NT2/D1 (cell line): Measurements from ENCODE around the gene OR51B2.
"Not testable (repeated sequence)": the region's sequence is repeated elsewhere in the genome, so short reads cannot be mapped to it uniquely, and the experiment has no call there.

Experiments
- DNase-seq: peaks from one replicate; pipeline ENCODE4 v3.0.0-alpha.2; 2011; ENCODE audit warnings: low read depth, low spot score
- H3K27me3 ChIP-seq: 2 replicates; pipeline ENCODE4 v1.6.0; 2011; ENCODE audit warnings: mild to moderate bottlenecking; ENCODE audit not compliant: insufficient read length, insufficient read depth
- H3K36me3 ChIP-seq: 2 replicates; pipeline ENCODE4 v1.6.1; 2011; ENCODE audit warnings: mild to moderate bottlenecking, low read length, mixed read lengths; ENCODE audit not compliant: insufficient read depth, insufficient read length
- H3K4me1 ChIP-seq: 2 replicates; pipeline ENCODE4 v1.5.1; 2011; ENCODE audit not compliant: insufficient read depth, insufficient read length
- H3K4me3 ChIP-seq: 2 replicates; pipeline ENCODE4 v1.5.1; 2011; ENCODE audit warnings: low read depth; ENCODE audit not compliant: insufficient read length
- H3K9ac ChIP-seq: 2 replicates; pipeline ENCODE4 v1.6.0; 2011; ENCODE audit warnings: low read depth; ENCODE audit not compliant: insufficient read length
- H3K9me3 ChIP-seq: 2 replicates; pipeline ENCODE4 v1.5.1; 2011; ENCODE audit warnings: mild to moderate bottlenecking, low read length; ENCODE audit not compliant: insufficient read depth
- SUZ12 ChIP-seq: IDR thresholded peaks from 2 replicates; pipeline ENCODE4 v1.6.1; 2011; ENCODE audit not compliant: insufficient read length, insufficient read depth; ENCODE audit errors: extremely low read depth
- YY1 ChIP-seq: IDR thresholded peaks from 2 replicates; pipeline ENCODE4 v1.6.1; 2011; ENCODE audit not compliant: insufficient read length, insufficient read depth
- ZNF274 ChIP-seq: IDR thresholded peaks from 2 replicates; pipeline ENCODE4 v1.6.1; 2011; ENCODE audit warnings: mild to moderate bottlenecking, low read depth, low read length

The OR51B2 gene

DNA sequence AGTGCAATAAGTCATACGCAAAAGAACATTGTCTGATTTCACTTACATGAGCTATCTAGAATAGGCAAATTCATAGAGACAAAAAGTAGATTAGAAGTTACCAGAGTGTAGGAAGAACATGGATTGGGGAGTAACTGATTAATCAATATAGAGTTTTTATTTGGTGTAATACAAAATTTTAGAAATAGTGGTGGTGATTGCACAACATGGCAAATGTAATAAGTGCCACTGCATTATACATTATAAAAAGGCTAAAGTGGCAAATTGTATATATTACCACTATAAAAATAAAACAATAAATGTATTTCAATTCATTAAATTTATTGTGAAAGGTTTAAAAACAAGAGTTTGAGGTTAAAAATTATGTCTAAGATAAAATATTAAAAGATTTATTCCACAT, 13.7 kb downstream of the OR51B2 start:
- Histone ChIP-seq H3K9ac (no peak overlapping the region), H3K27me3 (no peaks in the 10 kb centered on the region), H3K4me3 (no peak overlapping the region), H3K36me3 (no peaks in the 10 kb centered on the region), H3K4me1 (no peaks in the 10 kb centered on the region), H3K9me3 (0 out of 2 replicates have a peak, but pooled peaks cover 4% of the 10 kb centered on the region)
- no peak for DNase-seq
- TF ChIP-seq YY1 (no peak), ZNF274 (no peak), SUZ12 (no peak)

DNA sequence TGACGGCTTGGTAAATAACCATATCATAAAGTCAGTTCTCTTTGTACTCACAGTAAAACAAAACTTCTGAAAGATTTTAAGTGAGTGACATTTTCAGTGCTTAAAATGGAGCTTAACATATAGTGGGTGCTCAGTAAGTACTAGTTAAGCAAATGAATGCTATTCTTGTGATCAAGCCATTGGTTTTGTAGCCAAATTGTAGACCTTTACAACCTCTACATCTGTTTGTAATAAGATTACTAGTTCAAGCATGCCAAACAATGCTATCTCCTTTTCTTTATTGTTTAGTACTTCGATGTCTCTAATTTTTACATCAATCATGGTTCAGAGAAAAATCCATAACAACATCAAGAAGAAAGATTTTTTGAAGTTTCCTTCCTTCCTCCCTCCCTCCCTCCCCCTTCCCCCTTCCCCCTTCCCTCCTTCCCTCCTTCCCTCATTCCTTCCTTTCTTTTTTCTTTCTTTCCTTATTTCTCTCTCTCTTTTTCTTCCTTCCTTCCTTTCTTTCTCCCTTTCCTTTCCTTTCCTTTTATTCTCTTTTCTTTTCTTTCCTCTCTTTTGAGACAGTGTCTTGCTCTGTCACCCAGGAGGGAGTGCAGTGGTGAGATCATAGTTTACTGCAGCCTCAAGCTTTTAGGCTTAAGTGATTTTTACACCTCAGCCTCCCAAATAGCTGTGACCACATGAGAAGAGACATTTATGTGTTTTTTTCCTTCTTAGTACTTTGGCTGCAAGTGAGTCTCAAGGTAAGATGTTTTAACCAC, 16.7 kb downstream of the OR51B2 start:
- DNase-seq: no peak
- H3K4me1 ChIP-seq: no peaks in the 10 kb centered on the region
- H3K9ac ChIP-seq: no peak overlapping the region
- no peaks in the 10 kb centered on the region for H3K27me3 ChIP-seq
- H3K9me3 ChIP-seq: no peaks in the 10 kb centered on the region
- H3K4me3 ChIP-seq: no peak overlapping the region
- no peaks in the 10 kb centered on the region for H3K36me3 ChIP-seq
- no peak for TF ChIP-seq YY1
- TF ChIP-seq ZNF274: no peak
- TF ChIP-seq SUZ12: no peak

DNA sequence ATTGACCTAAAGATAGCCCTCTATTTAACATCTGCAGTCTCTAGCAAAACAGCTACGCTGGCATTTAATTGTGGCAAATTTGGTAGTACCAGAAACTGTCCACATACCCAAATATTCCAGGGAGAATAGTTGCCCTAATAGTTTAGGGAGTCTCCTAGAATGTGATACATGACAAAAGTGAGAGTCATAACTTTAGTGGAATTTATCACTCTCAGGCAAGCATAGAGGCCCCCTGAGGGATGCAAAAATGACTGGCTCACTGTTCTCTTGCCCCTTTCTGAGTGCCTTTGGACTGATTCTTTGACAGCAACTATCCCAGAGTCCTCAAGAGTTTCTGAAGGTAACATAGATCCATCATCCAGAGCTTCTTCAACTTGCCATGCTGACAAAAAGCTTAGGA, 20.1 kb downstream of the OR51B2 start:
- Histone ChIP-seq H3K4me3 (no peak overlapping the region), H3K9me3 (no peaks in the 10 kb centered on the region), H3K27me3 (no peaks in the 10 kb centered on the region), H3K9ac (no peak overlapping the region), H3K36me3 (no peaks in the 10 kb centered on the region), H3K4me1 (no peaks in the 10 kb centered on the region)
- TF ChIP-seq ZNF274 (no peak), SUZ12 (no peak), YY1 (no peak)
- DNase-seq: no peak

DNA sequence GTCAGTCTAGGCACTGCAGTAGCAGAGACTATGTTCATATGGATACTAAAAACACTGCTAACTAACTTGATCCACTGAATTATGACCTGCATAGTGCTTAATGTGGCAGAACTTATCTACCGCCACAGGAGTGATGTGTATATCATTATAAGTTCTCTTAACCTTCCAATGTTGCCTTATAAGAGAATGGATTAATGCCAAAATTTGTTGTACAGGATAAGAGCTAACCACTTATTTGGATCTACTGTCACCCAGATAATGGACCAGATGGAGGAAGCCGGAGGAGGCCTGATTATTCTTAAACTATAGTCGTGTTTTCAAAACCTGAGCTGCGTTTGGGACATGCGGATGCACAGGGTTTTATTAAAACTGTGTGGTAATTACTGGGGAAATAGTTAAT, 20.5 kb downstream of the OR51B2 start:
- no peak overlapping the region for H3K9ac ChIP-seq
- H3K27me3 ChIP-seq: no peaks in the 10 kb centered on the region
- H3K9me3 ChIP-seq: no peaks in the 10 kb centered on the region
- no peaks in the 10 kb centered on the region for H3K4me1 ChIP-seq
- no peaks in the 10 kb centered on the region for H3K36me3 ChIP-seq
- no peak for TF ChIP-seq ZNF274
- no peak for TF ChIP-seq SUZ12
- no peak for TF ChIP-seq YY1
- no peak overlapping the region for H3K4me3 ChIP-seq
- no peak for DNase-seq

DNA sequence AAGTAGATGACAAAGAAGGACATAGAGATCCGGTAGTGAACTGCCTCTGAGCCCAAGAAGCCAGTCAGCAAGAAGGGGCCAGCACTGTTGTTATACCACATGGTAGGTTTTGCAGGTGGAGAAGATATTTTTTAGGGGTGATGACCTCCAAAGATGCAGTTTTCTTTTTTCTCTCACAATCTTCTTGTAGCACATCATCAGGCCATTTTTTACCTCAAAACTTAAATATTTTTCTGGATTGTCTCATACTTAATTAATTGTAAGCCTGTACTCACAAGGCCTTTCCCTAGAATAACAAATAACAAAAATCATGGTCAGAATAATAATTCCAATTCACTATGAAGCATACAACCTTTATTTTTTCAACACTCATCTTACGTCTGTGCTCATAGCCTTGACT, 22.3 kb downstream of the OR51B2 start, which contains the start of gene OR51B4:
OR51B4 (minus strand) TSS at position 101 of the 400 bp plus-strand sequence; CDS start at position 101, 0 bp downstream.
- DNase-seq: no peak
- H3K9ac ChIP-seq: no peak within 1 kb of the TSS
- H3K36me3 ChIP-seq: no peaks in the 10 kb centered on the region
- no peak for TF ChIP-seq ZNF274
- TF ChIP-seq YY1: no peak
- TF ChIP-seq SUZ12: no peak
- H3K4me1 ChIP-seq: no peaks in the 10 kb centered on the region
- no peak within 1 kb of the TSS for H3K4me3 ChIP-seq
- H3K9me3 ChIP-seq: no peaks in the 10 kb centered on the region
- no peaks in the 10 kb centered on the region for H3K27me3 ChIP-seq

DNA sequence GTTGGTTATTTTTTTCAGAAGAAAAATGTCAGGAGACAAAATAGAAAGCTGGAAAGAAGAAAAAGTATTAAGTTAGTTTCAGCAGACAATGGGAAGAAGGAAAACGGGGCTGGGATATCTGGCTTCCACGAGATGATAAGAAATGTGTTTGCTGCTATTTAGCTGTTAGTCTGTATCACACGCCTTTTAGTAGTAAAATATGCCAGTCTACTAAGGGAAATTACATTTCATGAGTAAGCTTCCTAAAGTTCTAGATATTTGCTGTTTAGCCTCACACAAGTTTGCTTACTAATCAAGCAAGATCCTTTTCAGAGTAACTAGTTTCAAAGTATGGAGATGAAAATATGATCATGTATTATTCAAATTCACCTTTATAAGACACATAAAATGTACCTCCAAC, 23.8 kb downstream of the OR51B2 start:
- H3K4me3 ChIP-seq: no peak overlapping the region
- no peak for TF ChIP-seq SUZ12
- TF ChIP-seq YY1: no peak
- no peak for TF ChIP-seq ZNF274
- no peaks in the 10 kb centered on the region for H3K9me3 ChIP-seq
- no peaks in the 10 kb centered on the region for H3K4me1 ChIP-seq
- no peak for DNase-seq
- no peaks in the 10 kb centered on the region for H3K27me3 ChIP-seq
- H3K9ac ChIP-seq: no peak overlapping the region
- H3K36me3 ChIP-seq: no peaks in the 10 kb centered on the region

DNA sequence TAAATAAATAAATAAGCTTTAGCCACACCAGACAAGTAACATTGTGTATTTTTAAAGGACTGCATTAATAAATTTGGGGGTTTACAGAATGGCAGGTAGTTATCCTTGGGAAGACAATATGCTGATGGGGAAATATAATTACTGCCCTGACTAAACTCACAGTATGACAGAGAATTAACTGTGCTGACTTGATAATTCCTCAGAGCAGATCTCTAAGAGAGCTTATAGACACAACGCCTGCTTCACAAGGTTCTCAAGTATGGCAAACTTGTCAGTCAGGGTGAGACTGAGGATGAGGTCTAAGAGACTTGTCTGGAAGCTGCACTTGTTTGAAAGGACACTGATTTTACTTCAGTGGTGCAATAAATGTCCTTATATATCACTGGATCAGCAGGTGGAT, 25.6 kb downstream of the OR51B2 start:
- TF ChIP-seq SUZ12 (no peak), YY1 (no peak), ZNF274 (no peak)
- H3K27me3 ChIP-seq: no peaks in the 10 kb centered on the region
- H3K9ac ChIP-seq: no peak overlapping the region
- no peaks in the 10 kb centered on the region for H3K36me3 ChIP-seq
- no peak for DNase-seq
- no peaks in the 10 kb centered on the region for H3K9me3 ChIP-seq
- no peaks in the 10 kb centered on the region for H3K4me1 ChIP-seq
- no peak overlapping the region for H3K4me3 ChIP-seq

DNA sequence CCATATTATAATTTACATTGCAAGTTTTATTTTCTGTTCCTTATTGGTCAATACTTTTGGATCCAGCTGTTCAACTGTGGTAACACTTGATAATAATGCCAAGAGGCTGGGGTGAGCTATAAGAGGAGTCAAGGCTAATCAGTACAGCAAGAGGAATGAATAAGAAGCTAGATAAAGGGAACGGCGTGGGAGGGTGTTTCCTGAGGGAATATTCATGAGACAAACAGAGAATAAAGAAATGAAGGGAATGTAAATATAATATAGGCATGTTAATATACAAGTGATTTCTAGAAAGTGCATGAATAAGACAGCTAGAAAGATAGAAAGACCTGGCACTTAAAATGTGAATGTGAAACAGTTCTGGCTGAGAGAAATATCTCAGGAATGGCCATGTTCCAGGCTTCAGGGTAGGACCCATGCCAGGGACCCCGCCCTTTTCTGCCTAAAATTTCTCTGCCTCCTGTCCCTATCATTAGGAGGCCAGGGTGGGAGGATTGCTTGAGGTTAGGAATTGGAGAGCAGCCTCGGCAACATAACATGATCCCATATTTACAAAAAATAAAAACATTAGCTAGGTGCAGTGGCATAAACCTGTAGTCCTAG, 26.3 kb downstream of the OR51B2 start:
- no peak for DNase-seq
- Histone ChIP-seq H3K9ac (no peak overlapping the region), H3K4me1 (no peaks in the 10 kb centered on the region), H3K27me3 (no peaks in the 10 kb centered on the region), H3K9me3 (no peaks in the 10 kb centered on the region), H3K4me3 (no peak overlapping the region), H3K36me3 (no peaks in the 10 kb centered on the region)
- TF ChIP-seq SUZ12 (no peak), ZNF274 (no peak), YY1 (no peak)

DNA sequence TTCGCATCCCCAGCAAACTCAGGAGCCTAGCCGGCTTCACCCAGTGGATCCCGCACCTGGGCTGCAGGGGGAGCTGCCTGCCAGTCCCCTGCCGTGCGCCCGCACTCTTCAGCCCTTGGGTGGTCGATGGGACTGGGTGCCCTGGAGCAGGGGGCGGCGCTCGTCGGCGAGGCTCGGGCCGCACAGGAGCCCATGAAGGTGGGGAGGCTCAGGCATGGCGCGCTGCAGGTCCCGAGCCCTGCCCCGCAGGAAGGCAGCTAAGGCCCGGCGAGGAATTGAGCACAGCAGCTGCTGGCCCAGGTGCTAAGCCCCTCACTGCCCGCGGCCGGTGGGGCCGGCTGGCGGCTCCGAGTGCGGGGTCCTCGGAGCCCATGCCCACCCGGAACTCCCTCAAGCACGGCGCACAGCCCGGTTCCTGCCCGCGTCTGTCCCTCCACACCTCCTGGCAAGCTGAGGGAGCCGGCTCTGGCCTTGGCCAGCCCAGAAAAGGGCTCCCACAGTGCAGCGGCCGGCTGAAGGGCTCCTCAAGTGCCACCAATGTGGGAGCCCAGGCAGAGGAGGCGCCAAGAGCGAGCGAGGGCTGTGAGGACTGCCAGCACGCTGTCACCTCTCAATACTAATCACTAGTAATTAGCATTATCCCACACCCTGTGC, 29.6 kb downstream of the OR51B2 start:
- H3K9me3 ChIP-seq, H3K9ac ChIP-seq, H3K4me1 ChIP-seq, DNase-seq, H3K27me3 ChIP-seq, H3K4me3 ChIP-seq, H3K36me3 ChIP-seq: not testable (repeated sequence)
